GM19238 (cell line): Measurements from ENCODE around the gene ALPL.

ENCODE experiments used
- DNase-seq: peaks from one replicate; pipeline ENCODE4 v3.0.0; 2011; ENCODE audit warnings: low spot score; ENCODE audit not compliant: insufficient read length

Gene ALPL

GRCh38 chr1:21618059-21618458 is 108.8 kb downstream of the ALPL start:
- DNase-seq = no peak

- no peak for DNase-seq
Observed at GRCh38 chr1:21618561-21619374, 109.5 kb downstream of the ALPL start.

- no peak for DNase-seq
Observed at GRCh38 chr1:21619375-21619947, 110.2 kb downstream of the ALPL start.

GRCh38 chr1:21620011-21620410 is 110.8 kb downstream of the ALPL start:
- no peak for DNase-seq

- no peak for DNase-seq
Observed at GRCh38 chr1:21620496-21620895, 111.3 kb downstream of the ALPL start.

GRCh38 chr1:21621051-21621450 is 111.8 kb downstream of the ALPL start:
- no peak for DNase-seq

GRCh38 chr1:21621761-21622436 is 112.7 kb downstream of the ALPL start:
- no peak for DNase-seq

GRCh38 chr1:21622466-21623315 is 113.5 kb downstream of the ALPL start:
- peak; percentile 40 for DNase-seq

GRCh38 chr1:21623410-21623961 is 114.3 kb downstream of the ALPL start:
- DNase-seq = no peak

- no peak for DNase-seq
Observed at GRCh38 chr1:21624571-21625389, 115.6 kb downstream of the ALPL start.

- DNase-seq = no peak
Observed at GRCh38 chr1:21625390-21626190, 116.4 kb downstream of the ALPL start.

GRCh38 chr1:21626921-21627339 is 117.7 kb downstream of the ALPL start:
- DNase-seq = no peak
